ENCODE measurements around the gene STIMATE. TPM values are rescaled to one million over a fixed set of nuclear protein-coding genes. Genes with fewer than 3 reads are reported as not detected.

STIMATE gene
- total and polyA plus RNA-seq, 2 experiments from 2014 or later: 9.3 to 10.3 TPM

- in situ Hi-C loops (cut with MboI): no loop called here
- no peaks in the 10 kb centered on the region for H3K36me3 ChIP-seq (ENCODE audit: low read depth)
- H3F3A ChIP-seq (ENCODE audit: insufficient read depth): peaks cover 21% of the 10 kb centered on the region
- H3K9me3 ChIP-seq (ENCODE audit: low read depth): no peaks in the 10 kb centered on the region
- H2AFZ ChIP-seq: peak overlapping the region; percentile 63
- no peaks in the 10 kb centered on the region for H3K27me3 ChIP-seq (replicated peaks; ENCODE audit: insufficient read depth)
- peaks cover 57% of the 10 kb centered on the region for H3K79me2 ChIP-seq (ENCODE audit: insufficient read depth)
- TF ChIP-seq EZH2 (IDR thresholded peaks at IDR 0.05; ENCODE audit: insufficient read depth, poor library complexity, severe bottlenecking): no peak
- TF ChIP-seq EZH2phosphoT487 (IDR thresholded peaks at IDR 0.05; ENCODE audit: insufficient read depth, low read depth): no peak
- peak overlapping the region; percentile 64; the same call in 1 of the 2 replicates for H3K9ac ChIP-seq
- peak overlapping the region; percentile 62; the same call in 1 of the 2 replicates for H3K4me3 ChIP-seq
- H4K20me1 ChIP-seq (ENCODE audit: insufficient read depth): no peaks in the 10 kb centered on the region
- DNase-seq: no peak
- no peaks in the 10 kb centered on the region for H3K9me2 ChIP-seq (ENCODE audit: insufficient read depth)
- H3K27ac ChIP-seq: 0 out of 2 replicates have a peak overlapping the region, but pooled peaks have one; percentile 43
- 31 to 35% methylated on average over 4 of the region's 4 CpGs for WGBS, 2 experiments (ENCODE audit: low coverage in 1 of 2, low lambda C conversion rate in 2 of 2, missing lambda C conversion rate in 2 of 2)
- peak overlapping the region; percentile 78 for H3K4me2 ChIP-seq (ENCODE audit: unreplicated experiment)
- H3K4me1 ChIP-seq (ENCODE audit: insufficient read depth): peaks cover 30% of the 10 kb centered on the region
Measured at GRCh38 chr3:52893723-52894122, 3.6 kb downstream of the STIMATE start.

DNA sequence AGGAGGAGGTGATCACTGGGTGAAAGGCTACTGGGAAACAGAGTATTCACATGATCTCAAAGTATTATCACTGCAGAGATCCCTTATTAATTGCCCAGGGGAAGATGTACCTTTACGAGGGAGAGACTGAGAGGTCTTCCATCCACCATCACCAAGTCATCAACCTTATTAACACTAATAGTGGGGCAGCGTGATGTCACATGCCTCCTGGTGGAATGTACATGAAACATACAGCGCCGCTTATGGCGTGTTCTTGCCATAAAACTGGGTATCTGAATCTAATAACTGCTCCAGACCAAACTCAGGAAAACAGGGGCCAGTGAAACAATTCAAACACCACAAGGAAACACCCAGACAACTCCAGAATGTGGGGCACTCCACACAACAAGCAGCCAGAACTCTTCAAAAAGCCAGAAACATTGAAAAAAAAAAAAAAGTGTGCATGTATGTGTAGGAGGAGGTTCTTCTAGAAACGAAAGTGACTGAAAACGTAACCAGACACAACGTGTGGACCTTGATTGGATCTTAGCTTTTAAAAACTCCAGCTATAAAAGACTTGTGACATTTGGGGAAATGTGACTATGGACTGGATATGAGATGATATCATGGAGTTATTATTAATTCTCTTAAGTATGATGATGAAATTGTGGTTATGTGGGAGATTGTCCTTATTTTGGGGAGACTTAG, 4.6 kb downstream of the STIMATE start:
- H4K20me1 ChIP-seq (ENCODE audit: insufficient read depth): no peaks in the 10 kb centered on the region
- H3F3A ChIP-seq (ENCODE audit: insufficient read depth): peaks cover 21% of the 10 kb centered on the region
- H3K9ac ChIP-seq: peak overlapping the region; percentile 64
- H3K27ac ChIP-seq: peak overlapping the region; percentile 43
- 51 to 59% methylated on average over 8 of the region's 8 CpGs for WGBS, 2 experiments (ENCODE audit: low coverage in 1 of 2, low lambda C conversion rate in 2 of 2, missing lambda C conversion rate in 2 of 2)
- in situ Hi-C loops (cut with MboI): no loop called here
- H3K36me3 ChIP-seq (ENCODE audit: low read depth): no peaks in the 10 kb centered on the region
- H3K9me2 ChIP-seq (ENCODE audit: insufficient read depth): no peaks in the 10 kb centered on the region
- peak overlapping the region; percentile 62 for H3K4me3 ChIP-seq
- no peaks in the 10 kb centered on the region for H3K9me3 ChIP-seq (ENCODE audit: low read depth)
- peak; percentile 54 for DNase-seq
- TF ChIP-seq EZH2 (IDR thresholded peaks at IDR 0.05; ENCODE audit: insufficient read depth, poor library complexity, severe bottlenecking) (no peak), EZH2phosphoT487 (IDR thresholded peaks at IDR 0.05; ENCODE audit: insufficient read depth, low read depth) (no peak)
- H3K79me2 ChIP-seq (ENCODE audit: insufficient read depth): peaks cover 65% of the 10 kb centered on the region
- no peaks in the 10 kb centered on the region for H3K27me3 ChIP-seq (replicated peaks; ENCODE audit: insufficient read depth)
- peaks cover 30% of the 10 kb centered on the region for H3K4me1 ChIP-seq (ENCODE audit: insufficient read depth)
- H3K4me2 ChIP-seq (ENCODE audit: unreplicated experiment): peak overlapping the region; percentile 78
- H2AFZ ChIP-seq: peak overlapping the region; percentile 63

- H3F3A ChIP-seq (ENCODE audit: insufficient read depth): peaks cover 21% of the 10 kb centered on the region
Measured at GRCh38 chr3:52892290-52892624, 5.1 kb downstream of the STIMATE start.

DNA sequence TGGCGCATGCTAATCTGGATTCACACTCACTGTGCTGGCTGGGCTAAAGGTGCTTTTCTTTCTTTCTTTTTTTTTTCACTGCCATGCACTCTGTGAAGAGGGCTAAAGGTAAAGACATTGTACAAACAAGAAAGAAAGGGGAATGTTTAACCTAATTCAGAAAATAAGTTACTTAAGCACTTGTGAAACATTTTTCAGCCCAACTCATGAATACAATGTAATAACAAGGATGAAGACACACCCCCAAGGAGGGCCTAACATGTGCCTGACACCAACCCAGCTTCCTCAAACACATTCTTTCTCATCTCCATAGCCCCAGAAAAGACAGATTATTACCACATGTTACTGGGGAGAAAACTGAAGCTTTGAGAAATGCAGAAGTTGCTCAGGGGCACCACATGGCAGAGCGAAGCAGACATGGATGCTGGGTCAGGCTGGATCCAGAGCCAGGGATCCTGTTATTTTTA, 5.7 kb downstream of the STIMATE start:
- Histone ChIP-seq H3K27ac (peak overlapping the region; percentile 43), H3K9me2 (ENCODE audit: insufficient read depth) (no peaks in the 10 kb centered on the region), H3K27me3 (replicated peaks; ENCODE audit: insufficient read depth) (no peaks in the 10 kb centered on the region), H2AFZ (peak overlapping the region; percentile 63), H3K4me1 (ENCODE audit: insufficient read depth) (peaks cover 30% of the 10 kb centered on the region), H3K4me3 (0 out of 2 replicates have a peak overlapping the region, but pooled peaks have one; percentile 62), H3K9ac (peak overlapping the region; percentile 17), H4K20me1 (ENCODE audit: insufficient read depth) (no peaks in the 10 kb centered on the region), H3K9me3 (ENCODE audit: low read depth) (no peaks in the 10 kb centered on the region), H3K36me3 (ENCODE audit: low read depth) (no peaks in the 10 kb centered on the region), H3K79me2 (ENCODE audit: insufficient read depth) (peaks cover 71% of the 10 kb centered on the region), H3K4me2 (ENCODE audit: unreplicated experiment) (peak overlapping the region; percentile 78), H3F3A (ENCODE audit: insufficient read depth) (peaks cover 21% of the 10 kb centered on the region)
- DNase-seq: peak; percentile 84
- in situ Hi-C loops (cut with MboI): no loop called here
- 29 to 32% methylated on average over 2 of the region's 2 CpGs for WGBS, 2 experiments (ENCODE audit: low coverage in 1 of 2, low lambda C conversion rate in 2 of 2, missing lambda C conversion rate in 2 of 2)
- TF ChIP-seq EZH2phosphoT487 (IDR thresholded peaks at IDR 0.05; ENCODE audit: insufficient read depth, low read depth) (no peak), EZH2 (IDR thresholded peaks at IDR 0.05; ENCODE audit: insufficient read depth, poor library complexity, severe bottlenecking) (no peak)

More at GRCh38 chr3:52892290-52892624, 5.1 kb downstream of the STIMATE start:
- WGBS, 2 experiments (ENCODE audit: low coverage in 1 of 2, low lambda C conversion rate in 2 of 2, missing lambda C conversion rate in 2 of 2): 18 to 19% methylated on average over 5 of the region's 5 CpGs
- in situ Hi-C loops (cut with MboI): no loop called here
- H3K36me3 ChIP-seq (ENCODE audit: low read depth): no peaks in the 10 kb centered on the region
- H3K79me2 ChIP-seq (ENCODE audit: insufficient read depth): peaks cover 69% of the 10 kb centered on the region
- peak; percentile 44 for DNase-seq
- H4K20me1 ChIP-seq (ENCODE audit: insufficient read depth): no peaks in the 10 kb centered on the region
- peak overlapping the region; percentile 17 for H3K9ac ChIP-seq
- H3K27ac ChIP-seq: peak overlapping the region; percentile 43
- peaks cover 30% of the 10 kb centered on the region for H3K4me1 ChIP-seq (ENCODE audit: insufficient read depth)
- H3K4me3 ChIP-seq: peak overlapping the region; percentile 62
- no peaks in the 10 kb centered on the region for H3K27me3 ChIP-seq (replicated peaks; ENCODE audit: insufficient read depth)
- peak overlapping the region; percentile 78 for H3K4me2 ChIP-seq (ENCODE audit: unreplicated experiment)
- H2AFZ ChIP-seq: peak overlapping the region; percentile 63
- TF ChIP-seq EZH2 (IDR thresholded peaks at IDR 0.05; ENCODE audit: insufficient read depth, poor library complexity, severe bottlenecking) (no peak), EZH2phosphoT487 (IDR thresholded peaks at IDR 0.05; ENCODE audit: insufficient read depth, low read depth) (no peak)
- no peaks in the 10 kb centered on the region for H3K9me3 ChIP-seq (ENCODE audit: low read depth)
- H3K9me2 ChIP-seq (ENCODE audit: insufficient read depth): no peaks in the 10 kb centered on the region
